ENCODE measurements around the gene SFT2D1. TPM values are rescaled to one million over a fixed set of nuclear protein-coding genes. Genes with fewer than 3 reads are reported as not detected.

Gene SFT2D1
- total RNA-seq, 1 experiment from 2014 or later, result 40.2 TPM

GRCh38 chr6:166312832-166313231 lies 29.5 kb downstream of the SFT2D1 start:
- no peak overlapping the region for H3K23ac ChIP-seq (ENCODE audit: insufficient read length, low read depth, low read length)
- no peak overlapping the region for H2AK5ac ChIP-seq (ENCODE audit: insufficient read length, low read length)
- H2BK15ac ChIP-seq (ENCODE audit: low read depth, low read length), result no peak overlapping the region
- no peak overlapping the region for H4K91ac ChIP-seq (ENCODE audit: insufficient read length, low read depth, low read length)
- no peaks in the 10 kb centered on the region; the same call in 1 of the 2 replicates for H3K4me1 ChIP-seq (ENCODE audit: insufficient read depth, low read length)
- H3K79me2 ChIP-seq (ENCODE audit: insufficient read depth, low read length), result no peaks in the 10 kb centered on the region
- H3K4me3 Mint-ChIP-seq, result no peak overlapping the region
- no peak for DNase-seq
- TF ChIP-seq CTCF (conservative IDR thresholded peaks at IDR 0.05), result no peak
- no peaks in the 10 kb centered on the region; a peak in 1 of 7 replicates for H3K36me3 Mint-ChIP-seq (ENCODE audit: insufficient read depth in 1 of 3, low read depth in 3 of 3)
- H4K5ac ChIP-seq (ENCODE audit: insufficient read length, low read depth, low read length), result no peak overlapping the region
- H3K9me3 ChIP-seq (ENCODE audit: control insufficient read depth, low read depth, low read length), result no peaks in the 10 kb centered on the region
- H3K23me2 ChIP-seq (ENCODE audit: insufficient read length, low read depth, low read length, poor library complexity, severe bottlenecking), result peaks cover 7% of the 10 kb centered on the region
- H4K8ac ChIP-seq (replicated peaks; ENCODE audit: insufficient read length, low read depth, low read length), result no peak overlapping the region
- H4K20me1 ChIP-seq (ENCODE audit: control insufficient read depth, insufficient read depth, insufficient read length), result no peaks in the 10 kb centered on the region
- no peak overlapping the region for H3K9ac ChIP-seq (ENCODE audit: extremely low read depth, insufficient read length, low read length)
- no peaks in the 10 kb centered on the region; a peak in 2 of 5 replicates for H3K9me3 Mint-ChIP-seq
- no peak overlapping the region for H2AFZ ChIP-seq (ENCODE audit: low read length)
- H3K14ac ChIP-seq (ENCODE audit: insufficient read depth, low read length), result no peak overlapping the region
- H3K27me3 Mint-ChIP-seq (ENCODE audit: low read depth), result peaks cover 36% of the 10 kb centered on the region
- no peak overlapping the region for H2BK20ac ChIP-seq (ENCODE audit: low read depth, low read length, poor library complexity, severe bottlenecking)
- no peak overlapping the region for H3K18ac ChIP-seq (ENCODE audit: insufficient read length, low read depth, low read length)
- peaks cover 15% of the 10 kb centered on the region; the same call in 1 of the 2 replicates for H3K27me3 ChIP-seq (ENCODE audit: insufficient read depth, low read length)
- no CpG with 5 or more reads among the region's 1 CpG for WGBS (ENCODE audit: extremely low coverage, insufficient read length, low lambda C conversion rate)
- no peak overlapping the region for H3K27ac Mint-ChIP-seq
- no peak overlapping the region for H3K56ac ChIP-seq (ENCODE audit: insufficient read length, low read depth, low read length)
- H2BK12ac ChIP-seq (ENCODE audit: insufficient read length, low read depth, low read length), result no peak overlapping the region
- no peak overlapping the region for H2BK5ac ChIP-seq (ENCODE audit: insufficient read length, low read length)
- H3K4me1 Mint-ChIP-seq, result peaks cover 7 to 13% of the 10 kb centered on the region in 2 experiments
- H2BK120ac ChIP-seq (ENCODE audit: low read depth, low read length, poor library complexity, severe bottlenecking), result no peak overlapping the region
- no peak overlapping the region for H3K27ac ChIP-seq (ENCODE audit: insufficient read length, low read depth, low read length)
- H3K79me1 ChIP-seq (ENCODE audit: insufficient read depth, low read depth, low read length, poor library complexity, severe bottlenecking), result no peaks in the 10 kb centered on the region
- no peak overlapping the region for H3K4ac ChIP-seq (ENCODE audit: low read depth, low read length)
- no peak overlapping the region for H3T11ph ChIP-seq (ENCODE audit: low read length)
- H3K4me2 ChIP-seq (ENCODE audit: insufficient read depth, insufficient read length, low read length), result no peak overlapping the region
